Right kidney (tissue), 1 donor: ENCODE results near the gene BRCA2.
A peak's percentile ranks its signal among the peaks of the same experiment; 100 is the strongest.

Experiments used
- DNase-seq: peaks from one replicate; pipeline ENCODE4 v3.0.0-alpha.2; 2016

BRCA2 gene

GRCh38 chr13:32427852-32428580 is 112.7 kb downstream of the BRCA2 start, which contains the start of gene N4BP2L1:
N4BP2L1 (minus strand) TSS chr13:32428130; CDS start chr13:32428082, 48 bp downstream.
- DNase-seq = peak; percentile 89

GRCh38 chr13:32428581-32429432 is 113.5 kb downstream of the BRCA2 start:
- no peak for DNase-seq

GRCh38 chr13:32429433-32429909 is 114.2 kb downstream of the BRCA2 start:
- no peak for DNase-seq

GRCh38 chr13:32430018-32430747 is 114.9 kb downstream of the BRCA2 start:
- no peak for DNase-seq

- DNase-seq = no peak
Measured at GRCh38 chr13:32431361-32431760, 116.1 kb downstream of the BRCA2 start.

GRCh38 chr13:32432856-32433255 is 117.5 kb downstream of the BRCA2 start:
- DNase-seq = no peak

- DNase-seq = no peak
Measured at GRCh38 chr13:32438871-32439270, 123.6 kb downstream of the BRCA2 start.

- DNase-seq = no peak
Measured at GRCh38 chr13:32443111-32443510, 127.8 kb downstream of the BRCA2 start.

- DNase-seq = no peak
Measured at GRCh38 chr13:32445461-32445860, 130.2 kb downstream of the BRCA2 start.

GRCh38 chr13:32446220-32446619 is 130.9 kb downstream of the BRCA2 start:
- DNase-seq = no peak

- DNase-seq = no peak
Measured at GRCh38 chr13:32446773-32447465, 131.6 kb downstream of the BRCA2 start.

GRCh38 chr13:32447894-32448623 is 132.8 kb downstream of the BRCA2 start:
- DNase-seq = no peak

GRCh38 chr13:32448972-32449371 is 133.7 kb downstream of the BRCA2 start:
- no peak for DNase-seq
